ENCODE measurements around the gene DHPS.
A peak's percentile ranks its signal among the peaks of the same experiment; 100 is the strongest.
"Not testable (repeated sequence)": the region's sequence is repeated elsewhere in the genome, so short reads cannot be mapped to it uniquely, and the experiment has no call there.

The DHPS gene

DNA sequence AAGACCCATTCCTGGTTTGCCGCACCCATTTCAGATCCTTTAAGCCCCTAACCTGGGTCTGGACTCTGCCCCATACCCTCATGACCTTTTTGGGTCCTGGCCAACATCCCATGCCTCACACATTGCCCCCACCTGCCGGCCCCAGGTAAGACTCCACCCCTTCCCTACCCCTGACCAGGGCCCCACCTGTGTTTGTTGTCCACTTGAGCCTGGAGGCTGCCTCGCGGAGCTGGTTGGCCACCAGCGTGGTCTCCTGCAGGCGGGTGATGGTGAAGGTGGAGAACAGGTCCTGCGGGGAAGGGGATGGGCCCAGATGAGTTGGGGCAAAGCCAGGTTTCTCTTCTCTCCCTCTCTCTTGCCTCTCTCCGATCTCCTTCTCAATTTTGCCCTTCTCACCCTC is 34.6 kb downstream of the DHPS start:
- DNase-seq (ENCODE audit: low read depth, low spot score): no peak

DNA sequence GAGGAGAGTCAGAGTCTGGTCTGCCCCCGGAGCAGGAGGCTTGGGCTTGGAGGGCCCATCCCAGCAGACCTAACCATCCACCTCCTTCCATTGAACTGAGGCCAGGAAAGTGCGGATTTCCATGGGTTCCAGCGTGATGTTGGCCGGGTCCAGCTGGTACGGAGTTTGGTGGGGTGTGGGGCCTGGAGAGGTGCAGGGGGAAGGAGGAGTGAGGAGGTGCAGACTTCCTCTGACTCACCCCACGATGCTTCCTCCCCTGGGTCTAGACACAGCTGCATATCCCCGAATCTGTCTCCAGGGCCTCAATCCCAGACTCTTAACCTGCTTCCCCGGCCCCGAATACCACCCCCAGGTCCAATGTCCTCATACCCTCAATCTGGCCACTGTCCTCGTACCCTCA is 35.1 kb downstream of the DHPS start:
- DNase-seq (ENCODE audit: low read depth, low spot score): no peak

DNA sequence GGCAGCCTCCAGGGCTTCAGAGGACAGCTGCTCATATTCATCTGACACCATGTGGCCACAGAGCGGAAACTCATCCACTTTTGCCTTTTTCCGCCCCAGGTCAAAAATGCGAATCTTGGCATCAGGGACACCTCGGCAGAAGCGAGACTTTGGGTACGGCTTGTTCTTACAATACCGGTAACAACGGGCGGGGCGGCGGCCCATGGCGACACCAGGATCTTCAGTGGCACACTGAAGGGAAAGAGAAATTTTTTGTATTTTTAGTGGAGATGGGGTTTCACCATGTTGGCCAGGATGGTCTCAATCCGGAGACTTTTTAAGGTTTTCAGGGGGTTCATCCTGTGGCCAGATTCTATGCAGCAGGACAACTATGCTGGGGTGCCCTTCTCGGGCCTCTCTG is 38.0 kb downstream of the DHPS start:
- DNase-seq (ENCODE audit: low read depth, low spot score): not testable (repeated sequence)

DNA sequence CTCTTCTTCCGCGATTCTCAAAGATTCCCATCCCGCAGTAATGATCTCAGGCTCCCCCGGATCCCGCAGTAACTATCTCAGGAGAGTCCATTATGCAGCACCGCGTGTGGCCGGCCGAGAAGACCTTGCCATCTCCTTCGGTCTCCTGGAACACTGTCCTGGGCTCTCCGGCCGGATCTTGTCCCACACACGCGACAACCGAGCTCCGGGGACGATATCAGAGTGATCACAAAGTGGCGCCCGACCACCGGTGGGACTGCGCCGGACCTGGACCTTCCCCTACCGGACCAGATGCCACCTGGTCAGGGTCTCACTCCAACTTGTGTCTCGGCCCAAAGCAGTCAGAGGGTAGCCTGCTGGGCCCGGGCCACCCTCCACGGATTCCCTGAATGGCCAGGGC is 39.2 kb downstream of the DHPS start:
- no peak for DNase-seq (ENCODE audit: low read depth, low spot score)

DNA sequence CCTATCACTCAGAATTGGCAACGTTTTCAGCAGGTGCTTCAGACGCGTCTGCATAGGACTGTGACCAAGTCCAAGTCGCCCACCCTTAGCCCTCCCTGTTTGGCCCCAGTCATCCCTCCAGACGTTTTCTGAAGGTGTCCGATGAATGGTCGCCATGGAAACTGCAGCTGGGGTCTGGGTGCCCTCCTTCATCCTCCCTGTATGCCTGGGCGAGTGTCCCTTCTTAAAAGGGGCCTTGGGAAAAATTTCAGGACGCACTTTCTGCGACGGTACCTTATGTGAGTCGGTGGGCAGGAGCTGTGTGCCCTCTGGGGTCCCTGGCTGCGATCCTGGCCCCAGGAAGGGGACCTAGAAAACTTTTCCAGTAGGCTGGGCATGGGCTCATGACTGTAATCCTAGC is 40.2 kb downstream of the DHPS start:
- DNase-seq (ENCODE audit: low read depth, low spot score): no peak

DNA sequence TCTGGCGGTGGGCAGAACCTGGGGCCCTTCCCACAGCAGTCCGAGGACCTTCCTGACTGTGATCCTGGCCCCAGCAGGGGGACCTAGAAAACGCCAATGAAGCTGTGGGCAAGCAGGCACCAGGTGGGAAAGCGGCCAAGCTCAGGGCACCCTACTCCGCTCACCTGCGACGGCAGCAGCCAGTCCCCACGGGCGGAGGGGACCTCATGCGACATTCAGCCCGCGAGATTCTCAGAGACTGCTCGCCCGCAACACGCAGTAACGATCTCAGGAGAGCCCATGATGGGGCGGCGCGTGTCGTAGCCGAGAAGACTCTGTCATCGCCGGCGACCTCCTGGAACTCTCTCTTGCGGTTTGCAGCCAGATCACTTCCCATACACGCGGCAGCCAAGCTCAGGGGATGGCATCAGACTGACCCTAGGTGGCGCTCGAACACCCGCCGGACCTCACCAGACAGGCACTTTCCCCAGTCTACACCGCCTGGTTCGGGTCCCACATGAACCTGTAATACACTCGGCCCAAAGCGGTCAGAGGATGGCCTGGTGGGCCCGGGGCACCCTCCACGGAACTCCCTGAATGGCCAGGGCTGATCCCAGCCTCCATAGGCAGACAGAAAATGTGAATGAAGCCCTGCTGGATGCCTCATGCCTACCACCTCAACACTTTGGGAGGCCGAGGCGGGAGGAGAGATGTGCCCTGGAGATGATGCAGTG is 41.6 kb downstream of the DHPS start:
- peak; percentile 57 for DNase-seq (ENCODE audit: low read depth, low spot score)

DNA sequence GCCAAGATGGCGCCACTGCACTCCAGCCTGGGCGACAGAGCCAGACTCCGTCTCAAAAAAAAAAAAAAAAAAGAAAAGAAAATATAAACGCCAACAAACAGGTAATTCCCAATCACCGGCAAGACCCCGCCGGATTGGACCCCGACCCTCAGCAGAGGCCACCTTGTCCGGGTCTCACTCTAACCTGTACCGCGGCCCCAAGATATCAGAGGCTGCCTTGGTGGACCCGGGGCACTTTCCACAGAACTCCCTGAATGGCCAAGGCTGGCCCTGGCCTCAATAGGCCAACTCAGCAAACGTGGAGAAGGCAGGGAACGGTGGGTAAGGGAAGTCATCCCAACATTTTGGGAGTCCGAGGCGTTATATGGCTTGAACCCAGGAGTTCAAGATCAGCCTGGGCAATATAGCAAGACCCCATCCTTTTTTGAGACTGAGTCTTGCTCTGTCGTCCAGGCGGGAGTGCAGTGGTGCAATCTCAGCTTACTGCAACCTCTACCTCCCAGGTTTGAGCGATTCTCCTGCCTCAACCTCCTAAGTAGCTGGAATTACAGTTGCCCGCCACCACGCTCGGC is 43.0 kb downstream of the DHPS start:
- DNase-seq (ENCODE audit: low read depth, low spot score): no peak

DNA sequence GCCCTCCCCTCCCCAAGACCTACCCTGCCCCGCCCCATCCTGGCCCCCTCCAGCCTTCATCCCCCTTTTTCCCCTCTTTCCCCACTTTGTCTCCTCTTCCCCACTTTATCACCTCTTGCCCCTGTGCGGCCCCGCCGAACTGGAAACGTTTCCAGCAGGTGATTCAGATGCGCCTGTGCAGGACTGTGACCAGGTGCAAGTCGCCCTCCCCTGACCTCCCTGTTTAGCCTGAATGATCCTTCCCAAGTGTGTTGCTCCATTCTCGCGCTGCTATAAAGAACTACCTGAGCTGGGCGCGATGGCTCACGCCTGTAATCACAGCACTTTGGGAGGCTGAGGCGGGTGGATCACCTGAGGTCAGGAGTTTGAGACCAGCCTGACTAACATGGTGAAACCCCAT is 45.0 kb downstream of the DHPS start:
- DNase-seq (ENCODE audit: low read depth, low spot score): no peak

DNA sequence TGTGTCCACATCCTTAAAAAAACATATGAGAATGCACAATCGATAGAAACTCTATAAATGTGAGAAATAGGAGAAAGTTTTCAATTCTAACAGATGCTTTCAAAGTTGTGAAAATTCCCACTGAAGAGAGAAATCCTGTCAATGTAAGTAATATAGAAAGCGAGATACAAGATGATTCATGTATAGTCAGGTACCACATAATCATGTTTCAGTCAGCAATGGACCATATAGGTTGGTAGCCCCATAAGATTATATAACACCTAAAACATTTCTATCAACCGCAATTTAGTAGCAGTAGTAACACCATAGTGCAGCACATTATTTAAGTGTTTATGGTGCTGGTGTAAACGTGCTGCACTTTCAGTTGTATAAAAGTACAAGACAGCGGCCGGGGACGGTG is 52.5 kb downstream of the DHPS start:
- no peak for DNase-seq (ENCODE audit: low read depth, low spot score)

DNA sequence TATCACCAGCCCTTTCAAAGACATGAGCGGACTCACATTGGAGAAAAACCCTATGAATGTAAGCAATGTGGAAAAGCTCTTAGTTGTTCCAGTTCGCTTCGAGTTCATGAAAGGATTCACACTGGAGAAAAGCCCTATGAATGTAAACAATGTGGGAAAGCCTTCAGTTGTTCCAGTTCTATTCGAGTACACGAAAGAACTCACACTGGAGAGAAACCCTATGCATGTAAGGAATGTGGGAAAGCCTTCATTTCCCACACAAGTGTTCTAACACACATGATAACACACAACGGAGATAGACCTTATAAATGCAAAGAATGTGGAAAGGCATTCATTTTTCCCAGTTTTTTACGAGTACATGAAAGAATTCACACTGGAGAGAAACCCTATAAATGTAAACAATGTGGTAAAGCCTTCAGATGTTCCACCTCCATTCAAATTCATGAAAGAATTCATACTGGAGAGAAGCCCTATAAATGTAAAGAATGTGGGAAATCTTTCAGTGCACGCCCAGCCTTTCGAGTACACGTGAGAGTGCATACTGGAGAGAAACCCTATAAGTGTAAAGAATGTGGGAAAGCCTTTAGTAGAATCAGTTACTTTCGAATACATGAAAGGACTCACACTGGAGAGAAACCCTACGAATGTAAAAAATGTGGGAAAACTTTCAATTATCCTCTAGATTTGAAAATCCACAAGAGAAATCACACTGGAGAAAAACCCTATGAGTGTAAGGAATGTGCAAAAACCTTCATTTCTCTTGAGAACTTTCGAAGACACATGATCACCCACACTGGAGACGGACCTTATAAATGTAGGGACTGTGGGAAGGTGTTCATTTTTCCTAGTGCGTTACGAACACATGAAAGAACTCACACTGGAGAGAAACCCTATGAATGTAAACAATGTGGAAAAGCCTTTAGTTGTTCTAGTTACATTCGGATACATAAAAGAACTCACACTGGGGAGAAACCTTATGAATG is 53.3 kb downstream of the DHPS start:
- DNase-seq (ENCODE audit: low read depth, low spot score): no peak

DNA sequence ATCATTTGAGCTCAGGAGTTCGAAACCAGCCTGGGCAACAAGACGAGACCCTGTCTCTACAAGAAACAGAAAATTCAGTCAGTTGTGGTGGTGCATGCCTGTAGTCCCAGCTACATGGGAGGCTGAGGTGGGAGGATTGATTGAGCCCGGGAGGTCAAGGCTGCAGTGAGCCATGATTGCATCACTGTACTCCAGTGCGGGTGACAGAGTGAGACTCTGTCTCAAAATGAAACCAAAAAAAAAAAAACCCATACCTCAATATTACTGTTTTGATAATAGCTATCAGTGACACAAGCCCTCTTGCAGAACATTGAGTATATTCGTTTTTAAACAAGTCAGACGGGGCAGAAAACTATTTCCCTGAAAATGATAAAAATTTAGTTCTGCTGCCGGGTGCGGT is 54.7 kb downstream of the DHPS start:
- no peak for DNase-seq (ENCODE audit: low read depth, low spot score)
